Smooth muscle cell of the coronary artery (primary cell): ENCODE measurements around the gene SART3. TPM values are rescaled to one million over a fixed set of nuclear protein-coding genes. Genes with fewer than 3 reads are reported as not detected.

Experiments used
- total RNA-seq: library from RNA; depleted of rRNA; stranded (reverse); fragments of >200 nt; gene quantifications from 2 replicates; pipeline ENCODE4 v1.2.3, GENCODE V29; 2014; ENCODE audit warnings: low replicate concordance

The SART3 gene
- 105 and 247 TPM in 2 replicates for total RNA-seq

DNA sequence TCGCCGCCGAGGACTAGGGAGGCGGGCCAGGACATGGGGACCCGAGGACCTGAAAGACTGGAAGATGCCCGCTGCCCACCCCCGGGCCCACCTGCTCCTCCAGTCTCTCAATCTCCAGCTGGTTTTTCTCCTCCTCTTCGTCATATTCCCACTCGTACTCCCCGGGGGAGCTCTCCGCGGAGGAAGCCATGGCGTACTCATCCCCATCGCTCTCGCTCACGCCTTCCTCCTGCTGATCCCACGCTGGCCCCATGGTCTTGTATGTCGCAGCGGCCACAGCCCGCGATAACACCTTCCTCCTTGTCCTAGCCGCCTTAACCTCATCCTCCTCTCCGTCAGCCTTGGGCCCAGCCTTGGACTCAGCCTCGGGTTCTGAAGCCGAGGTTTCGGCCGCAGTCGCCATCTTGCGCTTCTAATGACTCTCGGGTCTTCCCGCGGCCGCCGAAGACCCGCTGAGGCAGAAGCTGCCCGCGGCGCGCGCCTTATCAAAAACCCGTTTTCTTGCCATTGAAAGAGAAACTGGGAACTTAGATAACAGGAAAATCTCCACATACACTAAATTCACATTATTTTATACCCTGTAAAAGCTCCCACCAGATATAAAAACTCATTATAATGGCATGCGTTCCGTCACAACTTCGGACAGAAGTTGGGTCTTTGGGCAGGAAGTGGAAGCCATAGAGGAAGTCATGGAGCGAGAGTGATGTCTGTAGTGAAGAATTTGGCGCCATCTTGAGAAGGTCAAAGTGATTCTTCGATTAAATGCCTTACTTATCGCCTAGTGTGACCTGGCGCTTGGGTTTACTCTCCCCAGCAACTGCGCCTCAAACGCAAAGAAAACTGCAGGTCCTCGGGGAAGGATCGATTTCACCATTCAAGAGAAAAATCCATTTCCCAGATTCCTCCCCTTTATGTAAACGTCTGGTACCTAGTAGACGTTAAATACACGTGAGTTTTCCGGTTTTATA, at the start of gene SART3:
SART3 (minus strand) TSS at position 422 of the 968 bp plus-strand sequence; CDS start at position 403, 19 bp downstream.

DNA sequence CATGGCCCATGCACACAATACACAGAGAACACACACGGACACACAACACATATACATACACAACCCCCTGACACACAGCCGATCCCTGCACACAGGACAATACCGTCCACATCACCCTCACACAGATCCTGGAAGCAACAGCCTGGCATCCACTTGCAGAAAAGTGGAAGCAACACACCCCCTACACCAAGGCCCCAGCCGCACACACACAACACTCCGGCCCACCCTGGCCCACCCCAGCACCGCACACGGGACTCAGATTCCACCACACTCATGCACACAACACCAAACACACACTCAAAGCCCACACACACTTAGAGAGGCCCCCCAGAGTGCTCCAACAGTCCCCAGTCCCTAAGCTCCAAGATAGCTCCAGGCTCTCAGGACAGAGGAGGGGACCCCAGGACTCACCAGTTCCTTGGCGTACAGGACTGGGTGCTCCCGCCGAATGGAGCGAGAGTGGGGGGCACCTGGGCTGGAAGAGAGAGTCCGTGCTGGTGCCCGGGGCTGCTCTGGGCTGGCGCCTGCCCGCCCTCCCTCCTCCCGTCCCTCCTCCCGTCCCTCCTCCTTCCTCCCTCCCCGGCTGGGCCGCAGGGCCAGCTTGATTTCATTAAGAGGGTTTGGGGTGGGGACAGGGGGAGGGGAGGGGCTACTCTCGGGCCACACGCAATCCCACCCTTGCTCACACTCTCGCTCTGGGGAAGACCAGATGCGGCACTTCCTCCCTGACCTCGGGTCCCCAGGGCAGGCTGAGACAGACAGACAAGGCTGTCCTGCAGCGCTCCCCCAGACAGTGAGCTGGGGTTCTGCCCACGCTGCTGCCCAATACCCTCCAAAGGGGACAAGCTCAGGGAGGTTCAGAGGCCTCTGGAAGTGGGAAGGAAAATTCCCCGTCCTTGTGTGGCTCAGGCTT, 36.8 kb upstream of the SART3 start, which contains the start of gene TMEM119:
TMEM119 (minus strand) TSS at position 526 of the 913 bp plus-strand sequence. CDS start 5,701 bp downstream, outside the sequence.

DNA sequence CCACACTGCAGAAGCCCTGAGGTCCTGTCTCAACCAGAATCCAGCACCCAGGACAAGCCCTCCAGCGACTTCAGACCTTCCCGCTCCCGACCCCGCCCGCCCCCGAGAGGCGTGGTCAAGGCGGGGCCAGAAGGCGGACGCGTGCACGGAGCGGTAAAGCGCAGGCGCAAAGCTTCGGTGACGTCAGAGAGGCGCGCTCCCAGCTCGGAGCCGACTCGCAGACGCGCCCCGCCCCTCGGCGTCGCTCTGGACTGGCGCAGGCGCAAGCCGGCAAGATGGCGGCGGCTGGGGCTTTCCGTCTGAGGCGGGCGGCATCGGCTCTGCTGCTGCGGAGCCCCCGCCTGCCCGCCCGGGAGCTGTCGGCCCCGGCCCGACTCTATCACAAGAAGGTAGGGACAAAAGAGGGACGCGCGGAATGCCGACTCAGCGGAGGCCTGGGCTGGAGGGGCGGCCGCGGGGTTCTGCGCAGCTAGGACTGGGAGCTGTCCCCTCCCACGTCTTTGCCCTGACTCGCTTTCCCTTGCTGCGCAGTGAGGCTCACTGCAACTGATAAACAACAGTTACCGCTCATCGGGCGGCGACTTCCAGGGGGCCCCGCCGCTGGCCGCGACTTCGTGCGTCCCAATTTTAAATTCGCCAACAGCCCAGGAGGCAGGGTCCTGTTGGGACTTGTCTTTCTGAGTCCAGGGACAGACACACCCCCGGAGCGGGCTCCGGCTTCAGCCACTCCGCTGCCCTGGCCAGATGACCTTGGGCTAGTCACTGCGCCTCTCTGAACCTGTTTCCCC, 1.6 kb upstream of the SART3 start, which contains the start of gene ISCU:
ISCU (plus strand) TSS at position 249 of the 788 bp plus-strand sequence; CDS start at position 276, 27 bp downstream.

DNA sequence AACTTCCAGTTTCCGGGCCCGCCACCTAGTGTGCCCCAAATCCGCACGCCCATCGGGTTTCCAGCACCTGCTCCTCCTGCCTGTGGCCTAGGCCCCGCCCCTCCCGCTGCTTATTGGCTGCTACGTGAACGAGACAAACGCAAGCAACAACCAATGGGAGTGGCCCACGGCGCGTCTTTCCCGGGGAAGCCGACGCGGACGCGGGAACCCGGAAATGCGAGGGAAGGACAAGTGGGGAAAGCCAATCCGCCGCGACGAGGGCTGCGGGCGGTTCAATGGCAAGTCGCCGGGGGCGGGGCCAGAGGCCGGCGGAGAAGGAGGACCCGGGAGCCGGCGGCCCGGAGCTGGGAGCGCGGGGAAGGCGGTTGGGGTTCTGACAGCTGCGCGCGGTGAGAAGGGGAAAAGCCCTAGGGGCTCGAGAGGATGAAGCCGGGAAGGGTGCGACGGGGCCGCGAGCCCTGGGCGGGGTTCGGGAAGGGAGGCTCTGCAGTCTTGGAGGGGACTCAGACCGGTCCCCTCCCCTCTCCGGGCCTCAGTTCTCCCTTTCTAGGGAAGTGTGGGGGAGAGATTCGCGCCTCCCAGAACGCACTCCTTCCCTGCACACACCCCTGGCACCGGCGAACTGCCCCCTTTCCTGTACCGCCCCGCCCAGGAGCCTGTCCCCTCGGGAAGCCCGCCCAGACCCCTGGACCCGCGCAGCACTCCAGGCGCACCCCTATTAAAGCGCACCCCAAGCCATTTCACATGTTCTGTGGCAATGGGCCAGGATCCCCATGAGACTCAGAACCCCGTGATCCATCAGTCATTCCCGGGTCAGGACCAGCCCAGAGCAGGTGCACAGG, 45.8 kb downstream of the SART3 start, which contains the start of gene FICD:
FICD (plus strand) TSS at position 305 of the 842 bp plus-strand sequence. CDS start 1,696 bp downstream, outside the sequence.

Other genes starting within 250 kb of the SART3 start
- gene CMKLR1, start 221.9 kb downstream of the SART3 start, total RNA-seq: 0.08 and 1.3 TPM in 2 replicates
- 8.5 and 9.6 TPM in 2 replicates for gene FICD, start 45.9 kb downstream of the SART3 start, total RNA-seq
- 102 and 131 TPM in 2 replicates for gene ISCU, start 1.4 kb upstream of the SART3 start, total RNA-seq
- gene TMEM119, start 36.9 kb upstream of the SART3 start, total RNA-seq: 6.1 and 102 TPM in 2 replicates
- 0.68 and 1.5 TPM in 2 replicates for gene SELPLG, start 72.7 kb upstream of the SART3 start, total RNA-seq
- gene CORO1C, start 170.3 kb upstream of the SART3 start, total RNA-seq: 253 and 304 TPM in 2 replicates